ENCODE data around the gene EZR.

DNA sequence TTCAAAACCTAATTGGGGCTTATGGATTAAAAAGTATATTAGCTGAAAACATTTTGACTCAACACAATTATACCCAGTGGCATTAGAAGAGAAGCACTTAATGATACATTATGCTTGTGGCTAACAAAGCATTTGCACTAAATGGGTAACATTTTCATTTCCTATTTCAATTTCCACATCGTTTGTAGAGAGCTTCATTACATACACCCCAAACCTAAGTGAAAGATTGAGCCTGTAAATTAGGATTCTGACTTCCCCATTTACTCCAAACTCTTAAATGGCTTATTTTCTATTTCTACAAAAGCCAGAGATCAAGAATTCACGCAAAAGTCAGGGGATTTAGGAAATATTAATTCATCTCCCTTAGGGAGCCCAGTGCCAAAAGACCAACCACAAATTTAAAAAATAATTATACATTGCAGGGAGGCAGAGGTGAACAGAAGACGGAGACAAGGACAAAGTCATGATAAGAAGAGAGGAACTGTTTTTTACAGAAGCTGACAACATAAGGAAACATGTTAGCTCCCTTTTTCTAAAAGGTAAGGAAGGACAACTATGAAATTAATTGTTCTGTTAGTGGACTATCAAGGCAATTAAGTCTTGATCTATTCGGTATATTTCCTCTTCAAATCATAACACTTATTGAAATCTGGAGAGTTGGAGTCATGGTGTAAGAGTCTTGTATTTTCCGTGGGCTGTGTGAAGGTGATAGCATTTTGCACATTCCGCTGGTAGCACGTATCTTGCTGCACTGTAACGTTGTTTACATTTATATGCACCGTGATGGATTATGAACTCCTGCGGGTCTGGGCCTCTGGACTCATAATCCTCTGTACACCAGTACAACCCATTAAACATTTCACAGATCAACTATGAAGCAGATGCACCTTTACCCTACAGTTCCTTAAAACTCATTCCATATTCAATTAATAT is 24.8 kb upstream of the EZR start:
- TF ChIP-seq, protein P1, sequence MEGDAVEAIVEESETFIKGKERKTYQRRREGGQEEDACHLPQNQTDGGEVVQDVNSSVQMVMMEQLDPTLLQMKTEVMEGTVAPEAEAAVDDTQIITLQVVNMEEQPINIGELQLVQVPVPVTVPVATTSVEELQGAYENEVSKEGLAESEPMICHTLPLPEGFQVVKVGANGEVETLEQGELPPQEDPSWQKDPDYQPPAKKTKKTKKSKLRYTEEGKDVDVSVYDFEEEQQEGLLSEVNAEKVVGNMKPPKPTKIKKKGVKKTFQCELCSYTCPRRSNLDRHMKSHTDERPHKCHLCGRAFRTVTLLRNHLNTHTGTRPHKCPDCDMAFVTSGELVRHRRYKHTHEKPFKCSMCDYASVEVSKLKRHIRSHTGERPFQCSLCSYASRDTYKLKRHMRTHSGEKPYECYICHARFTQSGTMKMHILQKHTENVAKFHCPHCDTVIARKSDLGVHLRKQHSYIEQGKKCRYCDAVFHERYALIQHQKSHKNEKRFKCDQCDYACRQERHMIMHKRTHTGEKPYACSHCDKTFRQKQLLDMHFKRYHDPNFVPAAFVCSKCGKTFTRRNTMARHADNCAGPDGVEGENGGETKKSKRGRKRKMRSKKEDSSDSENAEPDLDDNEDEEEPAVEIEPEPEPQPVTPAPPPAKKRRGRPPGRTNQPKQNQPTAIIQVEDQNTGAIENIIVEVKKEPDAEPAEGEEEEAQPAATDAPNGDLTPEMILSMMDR (IDR thresholded peaks at IDR 0.05; ENCODE audit: low read depth, low read length), result no peak
- TF ChIP-seq EZH2phosphoT487 (IDR thresholded peaks at IDR 0.05; ENCODE audit: low read depth), result no peak

All from OCI-LY3 (cell line).